ENCODE measurements around the gene SAMD14.

The SAMD14 gene

GRCh38 chr17:50165066-50165465, 35.1 kb upstream of the SAMD14 start:
- no peak for DNase-seq

- no peak for DNase-seq
These were observed 34.7 kb upstream of the SAMD14 start for GRCh38 chr17:50164697-50164988.

GRCh38 chr17:50163843-50164696, 34.1 kb upstream of the SAMD14 start:
- no peak for DNase-seq

- no peak for DNase-seq
These were observed 32.7 kb upstream of the SAMD14 start for GRCh38 chr17:50162466-50163254.

- no peak for DNase-seq
These were observed 31.9 kb upstream of the SAMD14 start for GRCh38 chr17:50161911-50162288.

GRCh38 chr17:50161023-50161910, 31.3 kb upstream of the SAMD14 start:
- DNase-seq: peak; percentile 97

GRCh38 chr17:50157891-50158290, 27.9 kb upstream of the SAMD14 start:
- no peak for DNase-seq

- DNase-seq: no peak
These were observed 25.3 kb upstream of the SAMD14 start for GRCh38 chr17:50155115-50155819.

- no peak for DNase-seq
These were observed 24.6 kb upstream of the SAMD14 start for GRCh38 chr17:50154604-50155003.

GRCh38 chr17:50153650-50154575, 24.0 kb upstream of the SAMD14 start:
- no peak for DNase-seq

- DNase-seq: no peak
These were observed 22.8 kb upstream of the SAMD14 start for GRCh38 chr17:50152736-50153135.

- DNase-seq: peak; percentile 98
These were observed 22.1 kb upstream of the SAMD14 start for GRCh38 chr17:50151937-50152547.

GRCh38 chr17:50151041-50151936, 21.3 kb upstream of the SAMD14 start:
- DNase-seq: peak; percentile 97

GRCh38 chr17:50150354-50151040, 20.5 kb upstream of the SAMD14 start, which contains the start of gene PPP1R9B:
Gene PPP1R9B (minus strand): TSS chr17:50150677. CDS start chr17:50150513, 164 bp downstream.
- DNase-seq: no peak

- peak; percentile 68 for DNase-seq
These were observed 19.7 kb upstream of the SAMD14 start for GRCh38 chr17:50149417-50150353.

- peak; percentile 50 for DNase-seq
These were observed 19.1 kb upstream of the SAMD14 start for GRCh38 chr17:50149091-50149416.

- DNase-seq: peak; percentile 61
These were observed 18.5 kb upstream of the SAMD14 start for GRCh38 chr17:50148226-50149090.

Data from NCI-H82 (cell line).